ENCODE measurements around the gene VPS52.

DNA sequence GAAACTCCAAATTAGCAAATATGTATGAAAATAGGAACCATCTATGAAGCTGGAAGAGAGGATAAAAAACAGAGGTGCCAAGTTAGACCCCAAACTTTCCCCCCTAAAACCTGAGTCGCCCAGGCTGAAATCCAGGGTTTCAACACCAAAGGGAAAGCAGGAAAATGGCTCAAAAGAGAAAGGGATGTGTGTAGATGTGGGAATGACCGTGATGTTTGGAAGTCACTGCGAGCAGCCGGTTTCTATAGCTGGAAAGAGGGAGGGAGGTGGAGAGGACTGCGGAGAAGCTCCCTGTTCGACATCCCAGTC, 58.9 kb downstream of the VPS52 start:
- TF ChIP-seq, protein P1, sequence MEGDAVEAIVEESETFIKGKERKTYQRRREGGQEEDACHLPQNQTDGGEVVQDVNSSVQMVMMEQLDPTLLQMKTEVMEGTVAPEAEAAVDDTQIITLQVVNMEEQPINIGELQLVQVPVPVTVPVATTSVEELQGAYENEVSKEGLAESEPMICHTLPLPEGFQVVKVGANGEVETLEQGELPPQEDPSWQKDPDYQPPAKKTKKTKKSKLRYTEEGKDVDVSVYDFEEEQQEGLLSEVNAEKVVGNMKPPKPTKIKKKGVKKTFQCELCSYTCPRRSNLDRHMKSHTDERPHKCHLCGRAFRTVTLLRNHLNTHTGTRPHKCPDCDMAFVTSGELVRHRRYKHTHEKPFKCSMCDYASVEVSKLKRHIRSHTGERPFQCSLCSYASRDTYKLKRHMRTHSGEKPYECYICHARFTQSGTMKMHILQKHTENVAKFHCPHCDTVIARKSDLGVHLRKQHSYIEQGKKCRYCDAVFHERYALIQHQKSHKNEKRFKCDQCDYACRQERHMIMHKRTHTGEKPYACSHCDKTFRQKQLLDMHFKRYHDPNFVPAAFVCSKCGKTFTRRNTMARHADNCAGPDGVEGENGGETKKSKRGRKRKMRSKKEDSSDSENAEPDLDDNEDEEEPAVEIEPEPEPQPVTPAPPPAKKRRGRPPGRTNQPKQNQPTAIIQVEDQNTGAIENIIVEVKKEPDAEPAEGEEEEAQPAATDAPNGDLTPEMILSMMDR (IDR thresholded peaks at IDR 0.05): no peak
- no peak for TF ChIP-seq POLR2AphosphoS5 (IDR thresholded peaks at IDR 0.05)
- TF ChIP-seq POLR2A (IDR thresholded peaks at IDR 0.05): no peak
- TF ChIP-seq EP300 (IDR thresholded peaks at IDR 0.05): no peak
